Activated CD4-positive, alpha-beta T cell treated with anti-CD3 and anti-CD28 coated beads, Interleukin-2, amount 50 U/mL, for 4 hours (primary cell): ENCODE data around the gene CTAG1B.
"Not testable (repeated sequence)": the region's sequence is repeated elsewhere in the genome, so short reads cannot be mapped to it uniquely, and the experiment has no call there.

Experiments
- DNase-seq, 2 experiments: peaks; one replicate each; pipeline ENCODE4 v3.0.0-alpha.2; 2020

Gene CTAG1B

DNA sequence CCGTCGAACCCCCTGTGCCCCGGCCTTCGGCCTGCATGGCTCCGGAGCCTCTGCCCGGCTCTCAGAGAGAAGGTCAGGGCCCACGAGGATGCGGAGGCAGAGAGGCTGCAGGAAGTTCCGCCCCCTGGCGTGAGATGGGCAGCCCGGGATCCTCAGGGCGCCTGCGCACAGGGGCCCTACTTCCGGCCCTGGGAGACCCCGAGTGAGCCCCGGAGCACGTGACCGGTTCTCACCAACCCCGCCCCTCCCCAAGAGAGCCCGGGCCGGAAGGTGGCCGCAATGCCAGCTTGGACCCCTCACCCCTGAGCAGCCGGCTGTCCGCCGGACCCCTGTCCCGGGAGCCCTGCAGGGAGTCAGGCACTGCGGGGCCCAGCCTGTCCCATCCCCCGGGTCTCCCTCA, at the start of gene CTAG1B:
Gene CTAG1B (minus strand): TSS at position 101 of the 400 bp plus-strand sequence. CDS start 64 bp downstream, at position 37.
- not testable (repeated sequence) for DNase-seq

DNA sequence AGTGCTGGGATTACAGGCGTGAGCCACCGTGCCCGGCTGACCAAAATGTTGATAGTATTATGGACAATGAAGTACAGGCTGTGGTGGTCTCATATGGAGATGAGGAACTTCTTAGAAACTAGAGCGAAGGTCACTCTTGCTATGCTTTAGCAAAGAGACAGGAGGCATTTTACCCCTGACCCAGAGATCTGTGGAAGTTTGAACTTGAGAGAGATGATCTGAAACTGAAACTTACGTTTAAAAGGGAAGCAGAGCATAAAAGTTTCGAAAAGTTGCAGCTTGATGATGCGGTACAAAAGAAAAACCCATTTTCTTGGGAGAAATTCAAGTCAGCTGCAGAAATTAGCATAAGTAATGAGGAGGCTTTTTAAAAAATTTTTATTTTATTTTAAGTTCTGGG, 42.8 kb upstream of the CTAG1B start:
- no peak for DNase-seq

DNA sequence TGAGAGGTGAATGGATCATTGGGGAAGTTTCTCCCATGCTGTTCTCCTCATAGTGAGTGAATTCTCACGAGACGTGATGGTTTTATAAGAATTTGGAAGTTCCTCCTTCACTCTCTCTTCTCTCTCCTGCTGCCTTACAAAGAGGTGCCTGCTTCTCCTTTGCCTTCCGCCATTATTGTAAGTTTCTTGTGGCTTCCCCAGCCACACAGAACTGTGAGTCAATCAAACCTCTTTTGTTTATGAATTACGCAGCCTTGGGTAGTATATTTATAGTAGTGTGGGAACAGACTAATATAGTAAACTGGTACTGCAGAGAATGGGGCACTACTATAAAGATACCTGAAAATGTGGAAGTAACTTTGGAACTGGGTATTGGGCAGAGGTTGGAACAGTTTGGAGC, 42.1 kb upstream of the CTAG1B start:
- no peak for DNase-seq

GRCh38 chrX:154660541-154660940, 41.5 kb upstream of the CTAG1B start:
- no peak for DNase-seq

DNA sequence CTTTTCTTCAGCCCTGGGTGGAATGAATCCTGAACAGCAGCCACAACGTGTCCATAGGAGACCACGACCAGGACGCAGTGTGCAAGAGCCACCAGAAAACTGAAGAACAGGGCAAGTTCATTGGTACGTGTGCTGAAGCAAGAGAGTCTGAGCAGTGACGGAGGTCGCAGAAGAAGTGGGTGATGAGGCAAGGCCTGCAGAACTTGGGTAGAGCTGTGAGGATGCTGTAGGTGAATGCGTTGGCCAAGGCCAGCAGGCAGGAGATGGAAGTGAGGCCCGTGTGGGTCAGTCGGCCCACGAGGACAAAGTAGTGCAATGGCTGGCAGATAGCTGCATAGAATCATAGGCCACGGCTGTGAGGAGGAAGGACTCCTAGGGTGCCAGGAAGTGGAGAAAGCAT, 39.9 kb upstream of the CTAG1B start:
- DNase-seq = no peak

DNA sequence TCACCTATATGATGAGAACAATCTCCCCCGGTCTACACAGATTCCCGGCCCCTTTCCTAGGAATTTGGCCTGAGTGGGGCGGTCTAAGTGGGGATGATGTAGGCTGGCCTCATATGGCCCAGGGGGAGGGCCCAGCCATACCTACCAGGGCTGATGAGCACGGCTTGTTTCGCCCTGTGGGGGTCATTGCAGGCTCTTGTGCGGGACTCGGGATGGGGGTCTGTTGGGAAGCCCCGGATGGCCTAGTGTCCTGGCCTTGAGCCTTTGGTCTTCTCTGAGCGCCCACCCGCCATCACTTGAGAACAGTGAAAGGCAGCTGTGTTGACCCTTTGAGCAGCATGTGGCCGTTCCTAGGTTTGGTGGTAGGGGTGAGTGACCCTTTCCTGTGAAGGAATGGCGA, 39.1 kb upstream of the CTAG1B start:
- no peak for DNase-seq

GRCh38 chrX:154657226-154657805, 38.2 kb upstream of the CTAG1B start:
- no peak for DNase-seq

GRCh38 chrX:154655786-154656185, 36.7 kb upstream of the CTAG1B start:
- DNase-seq = no peak

GRCh38 chrX:154655346-154655745, 36.3 kb upstream of the CTAG1B start:
- no peak for DNase-seq

DNA sequence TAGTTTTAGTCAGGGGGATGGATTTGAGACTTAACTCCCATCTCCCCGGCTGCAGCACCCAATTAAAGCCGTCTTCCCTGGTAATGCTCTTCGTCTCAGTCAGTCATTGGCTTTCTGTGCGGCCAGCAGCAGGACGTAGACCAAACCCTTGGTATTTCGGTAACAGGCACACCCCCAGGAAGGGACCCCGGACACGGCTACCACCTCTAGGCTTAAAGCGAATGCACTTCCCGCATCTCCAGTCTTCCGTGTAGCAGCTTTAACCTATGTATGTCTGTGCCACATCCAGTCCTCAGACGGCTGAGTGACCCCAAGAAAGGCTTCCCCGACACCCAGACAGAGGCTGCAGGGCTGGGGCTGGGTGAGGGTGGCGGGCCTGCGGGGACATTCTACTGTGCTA, 35.8 kb upstream of the CTAG1B start:
- no peak for DNase-seq

GRCh38 chrX:154654372-154654771, 35.3 kb upstream of the CTAG1B start:
- no peak for DNase-seq

DNA sequence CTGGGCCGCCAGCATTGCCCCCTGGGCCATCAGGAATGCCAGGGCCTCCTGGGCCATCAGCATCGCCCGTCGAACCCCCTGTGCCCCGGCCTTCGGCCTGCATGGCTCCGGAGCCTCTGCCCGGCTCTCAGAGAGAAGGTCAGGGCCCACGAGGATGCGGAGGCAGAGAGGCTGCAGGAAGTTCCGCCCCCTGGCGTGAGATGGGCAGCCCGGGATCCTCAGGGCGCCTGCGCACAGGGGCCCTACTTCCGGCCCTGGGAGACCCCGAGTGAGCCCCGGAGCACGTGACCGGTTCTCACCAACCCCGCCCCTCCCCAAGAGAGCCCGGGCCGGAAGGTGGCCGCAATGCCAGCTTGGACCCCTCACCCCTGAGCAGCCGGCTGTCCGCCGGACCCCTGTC, 34.3 kb upstream of the CTAG1B start, which contains the start of gene CTAG2:
Gene CTAG2 (minus strand): TSS at position 167 of the 400 bp plus-strand sequence. CDS start 64 bp downstream, at position 103.
- not testable (repeated sequence) for DNase-seq

DNA sequence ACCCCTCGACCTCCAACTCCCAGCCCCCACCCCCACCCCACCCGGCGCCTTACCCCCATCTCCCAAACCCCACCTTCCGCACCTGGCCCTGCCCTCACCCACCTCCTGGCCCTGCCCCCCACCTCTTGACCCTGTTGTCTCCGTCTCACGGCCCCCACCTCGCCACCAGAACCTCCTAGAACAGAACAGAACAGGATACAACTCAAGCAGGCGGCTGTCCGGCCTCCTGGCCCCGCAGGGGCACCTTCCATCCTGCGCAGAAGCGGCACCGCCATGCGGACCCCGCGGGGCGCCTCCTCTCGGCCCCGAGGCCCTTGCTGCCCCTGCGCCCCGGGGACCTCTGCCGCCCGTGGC, 33.9 kb upstream of the CTAG1B start:
- no peak for DNase-seq

GRCh38 chrX:154652311-154653047, 33.4 kb upstream of the CTAG1B start:
- no peak for DNase-seq

- DNase-seq = no peak
Observed at GRCh38 chrX:154650221-154650510, 31.1 kb upstream of the CTAG1B start.

DNA sequence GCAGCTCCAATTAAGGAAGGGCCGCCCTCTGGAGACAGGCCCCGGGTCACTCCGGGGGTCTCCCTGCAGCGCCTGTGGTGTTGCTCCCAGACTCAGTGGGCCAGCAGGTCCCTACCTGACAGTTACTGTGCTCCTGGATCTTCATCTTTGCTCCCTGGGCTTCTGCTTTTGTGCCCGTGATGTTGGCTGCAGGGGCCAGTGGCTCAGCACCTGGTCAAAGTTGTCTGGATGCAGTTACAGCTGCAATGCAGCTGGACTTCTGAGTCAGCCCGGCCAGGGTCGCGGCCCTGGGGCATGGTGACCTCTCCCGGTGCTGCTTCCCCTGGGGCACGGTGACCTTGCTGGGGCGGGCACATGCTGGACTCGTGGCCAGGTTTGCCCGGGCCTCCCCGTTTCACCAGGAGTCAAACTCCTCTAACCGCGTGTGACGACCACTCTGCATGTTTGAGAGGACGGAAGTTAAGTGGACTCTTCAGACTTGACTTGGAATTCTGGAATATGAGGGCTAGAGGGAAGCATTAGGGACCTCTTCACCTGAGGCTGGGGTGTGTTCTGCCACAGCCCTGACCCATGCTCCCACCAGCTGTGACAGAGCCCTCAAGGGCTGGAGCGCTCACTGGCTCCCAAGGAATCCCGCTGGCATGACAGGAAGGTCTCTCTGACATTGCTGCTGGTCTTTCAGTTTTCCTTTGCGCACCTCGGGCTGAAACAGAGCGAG, 30.6 kb upstream of the CTAG1B start:
- DNase-seq = no peak

DNA sequence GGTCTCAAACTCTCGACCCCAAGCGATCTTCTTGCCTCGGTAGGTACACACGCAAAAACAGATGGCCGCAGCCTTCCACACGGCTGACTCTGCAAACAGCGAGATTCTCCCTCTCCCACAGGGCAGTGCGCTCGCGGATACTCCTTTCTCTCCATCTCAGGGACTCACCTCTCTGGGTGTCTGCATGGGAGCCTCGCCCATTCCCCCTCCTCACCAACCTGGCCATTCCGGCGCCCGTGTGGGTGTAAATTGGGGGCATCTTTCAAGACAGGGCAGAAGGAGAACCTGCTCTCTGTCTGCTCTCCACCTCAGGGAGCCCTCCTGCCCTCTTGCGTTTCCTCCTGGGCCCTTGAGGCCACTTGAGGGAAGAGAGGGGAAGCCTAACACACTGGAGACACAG, 29.8 kb upstream of the CTAG1B start:
- no peak for DNase-seq

DNA sequence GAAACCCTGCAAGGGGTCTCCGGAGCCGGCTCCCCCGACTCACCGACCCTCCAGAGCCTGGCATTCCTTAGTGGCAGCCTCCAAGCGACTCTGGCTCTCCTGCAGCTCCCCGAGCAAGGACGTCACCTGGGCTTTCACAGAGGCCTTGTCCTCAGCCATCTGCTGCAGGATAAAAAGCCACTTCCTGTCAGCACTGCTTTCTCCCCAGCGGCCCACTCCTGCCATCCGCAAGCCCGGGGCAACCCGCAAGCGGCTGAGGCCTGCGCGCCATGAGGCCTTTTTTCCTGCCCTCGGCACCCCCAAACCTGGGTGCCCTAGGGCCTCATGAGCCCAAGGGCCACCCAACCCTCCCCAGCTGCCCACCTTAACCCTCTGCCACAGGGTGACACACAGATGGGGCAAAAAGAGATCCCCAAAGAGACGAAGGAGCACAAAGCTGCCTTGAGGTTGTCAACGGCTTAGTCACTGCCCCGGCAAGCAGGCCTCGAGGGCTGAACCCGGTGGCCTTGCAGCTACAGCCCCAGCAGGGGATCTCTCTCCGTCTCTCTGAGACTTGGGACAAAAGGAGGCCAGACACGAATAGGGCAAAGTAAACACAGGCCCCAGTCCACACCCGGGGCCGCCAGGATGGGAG, 26.8 kb upstream of the CTAG1B start:
- DNase-seq = not testable (repeated sequence)

GRCh38 chrX:154643708-154644107, 24.6 kb upstream of the CTAG1B start:
- DNase-seq = not testable (repeated sequence)

DNA sequence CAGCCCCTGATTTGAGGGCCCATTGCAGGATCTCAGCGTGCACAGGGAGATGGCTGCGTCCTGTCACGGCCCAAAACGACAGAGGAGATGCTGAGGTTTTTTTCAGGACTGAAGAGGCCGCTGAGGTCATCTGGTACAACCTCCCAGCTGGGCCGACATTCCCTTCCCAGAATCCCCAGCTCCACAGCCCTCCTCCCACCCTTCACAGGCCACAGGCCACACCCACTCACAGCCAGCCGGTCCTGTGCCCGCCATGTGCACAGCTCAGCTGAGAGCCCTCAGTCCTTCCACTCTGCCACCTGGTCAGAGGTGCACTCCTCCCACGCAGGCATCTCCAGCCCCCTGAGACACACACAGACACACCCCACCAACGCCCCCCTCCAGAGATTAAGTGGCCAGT, 22.7 kb upstream of the CTAG1B start:
- not testable (repeated sequence) for DNase-seq

DNA sequence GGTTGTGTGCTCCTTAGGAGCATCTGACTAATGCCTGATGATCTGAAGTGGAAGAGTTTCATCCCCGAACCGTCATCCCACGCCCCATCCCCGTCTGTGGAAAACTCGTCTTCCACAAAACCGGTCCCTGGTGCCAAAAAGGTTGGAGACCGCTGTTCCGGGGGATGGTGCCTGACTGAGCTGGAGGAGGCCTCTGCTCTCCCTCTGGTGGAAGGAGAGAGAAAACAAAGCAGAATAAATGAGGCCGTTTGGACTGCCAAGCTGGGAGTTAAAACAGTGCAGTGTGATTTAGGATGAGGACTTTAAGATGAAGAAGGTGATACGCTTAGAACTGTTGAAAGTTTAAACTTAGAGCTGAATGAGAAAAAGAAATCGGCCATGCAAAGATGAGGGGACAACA, 14.6 kb upstream of the CTAG1B start:
- DNase-seq = not testable (repeated sequence)

- DNase-seq = not testable (repeated sequence)
Observed at GRCh38 chrX:154630949-154631348, 11.9 kb upstream of the CTAG1B start.

GRCh38 chrX:154628960-154629359, 9.9 kb upstream of the CTAG1B start:
- DNase-seq = not testable (repeated sequence)
